HG03060 (cell line): ENCODE data around the gene BAIAP3.
"Not testable (repeated sequence)": the region's sequence is repeated elsewhere in the genome, so short reads cannot be mapped to it uniquely, and the experiment has no call there.

Experiments used
- ATAC-seq: cut with Tn5 transposase; IDR thresholded peaks from one replicate; pipeline ENCODE4 v1.9.1; 2021; ENCODE audit warnings: low read depth, moderate number of reproducible peaks; ENCODE audit not compliant: unreplicated experiment

The BAIAP3 gene, protein sequence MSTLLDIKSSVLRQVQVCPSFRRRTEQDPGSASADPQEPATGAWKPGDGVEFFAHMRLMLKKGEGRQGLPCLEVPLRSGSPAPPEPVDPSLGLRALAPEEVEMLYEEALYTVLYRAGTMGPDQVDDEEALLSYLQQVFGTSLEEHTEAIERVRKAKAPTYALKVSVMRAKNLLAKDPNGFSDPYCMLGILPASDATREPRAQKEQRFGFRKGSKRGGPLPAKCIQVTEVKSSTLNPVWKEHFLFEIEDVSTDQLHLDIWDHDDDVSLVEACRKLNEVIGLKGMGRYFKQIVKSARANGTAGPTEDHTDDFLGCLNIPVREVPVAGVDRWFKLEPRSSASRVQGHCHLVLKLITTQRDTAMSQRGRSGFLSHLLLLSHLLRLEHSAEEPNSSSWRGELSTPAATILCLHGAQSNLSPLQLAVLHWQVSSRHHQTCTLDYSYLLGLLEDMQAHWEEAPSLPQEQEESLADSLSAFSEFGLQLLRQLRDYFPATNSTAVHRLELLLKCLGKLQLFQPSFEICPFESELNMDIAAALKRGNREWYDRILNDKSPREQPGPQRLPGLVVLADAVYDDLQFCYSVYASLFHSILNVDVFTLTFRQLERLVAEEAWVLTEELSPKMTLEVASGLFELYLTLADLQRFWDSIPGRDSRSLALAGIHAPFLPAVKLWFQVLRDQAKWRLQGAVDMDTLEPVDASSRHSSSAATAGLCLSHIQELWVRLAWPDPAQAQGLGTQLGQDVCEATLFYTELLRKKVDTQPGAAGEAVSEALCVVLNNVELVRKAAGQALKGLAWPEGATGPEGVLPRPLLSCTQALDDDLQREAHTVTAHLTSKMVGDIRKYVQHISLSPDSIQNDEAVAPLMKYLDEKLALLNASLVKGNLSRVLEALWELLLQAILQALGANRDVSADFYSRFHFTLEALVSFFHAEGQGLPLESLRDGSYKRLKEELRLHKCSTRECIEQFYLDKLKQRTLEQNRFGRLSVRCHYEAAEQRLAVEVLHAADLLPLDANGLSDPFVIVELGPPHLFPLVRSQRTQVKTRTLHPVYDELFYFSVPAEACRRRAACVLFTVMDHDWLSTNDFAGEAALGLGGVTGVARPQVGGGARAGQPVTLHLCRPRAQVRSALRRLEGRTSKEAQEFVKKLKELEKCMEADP

DNA sequence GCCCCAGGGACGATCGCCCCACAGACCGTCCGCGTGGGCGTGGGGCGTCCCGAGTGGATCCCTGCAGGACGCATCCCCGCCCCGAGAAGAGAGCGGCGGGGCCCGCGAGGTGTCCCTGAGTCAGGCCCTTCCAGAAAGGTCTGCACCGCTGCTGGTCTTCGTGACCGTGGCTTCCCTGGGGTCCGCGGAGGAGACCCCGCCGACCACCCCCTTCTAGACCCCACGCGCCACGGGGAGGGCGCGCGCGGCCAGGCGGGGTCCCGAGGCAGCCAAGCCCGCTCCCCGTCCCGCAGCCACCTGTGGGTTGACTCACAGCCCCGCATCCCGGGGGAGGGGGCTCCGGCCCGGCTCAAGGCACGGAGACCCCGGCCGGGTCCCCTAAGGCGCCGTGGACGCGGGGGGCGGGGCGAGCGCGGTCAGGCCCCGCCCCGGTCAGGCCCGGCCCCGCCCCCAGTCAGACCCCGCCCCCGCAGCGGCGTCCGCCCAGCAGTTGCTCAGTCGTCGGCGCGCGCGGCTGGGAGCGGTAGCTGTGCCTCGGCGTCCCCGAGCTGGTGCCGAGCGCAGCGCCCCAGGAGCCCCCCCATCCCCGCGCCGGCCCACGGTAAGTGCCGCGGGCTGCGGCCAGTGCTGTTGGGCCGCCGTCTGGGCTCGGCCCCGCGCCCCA is at the start of gene BAIAP3:
TSS of gene BAIAP3 (plus strand) at position 497 of the 664 bp plus-strand sequence. CDS start 4,905 bp downstream, outside the sequence.
- no peak for ATAC-seq

DNA sequence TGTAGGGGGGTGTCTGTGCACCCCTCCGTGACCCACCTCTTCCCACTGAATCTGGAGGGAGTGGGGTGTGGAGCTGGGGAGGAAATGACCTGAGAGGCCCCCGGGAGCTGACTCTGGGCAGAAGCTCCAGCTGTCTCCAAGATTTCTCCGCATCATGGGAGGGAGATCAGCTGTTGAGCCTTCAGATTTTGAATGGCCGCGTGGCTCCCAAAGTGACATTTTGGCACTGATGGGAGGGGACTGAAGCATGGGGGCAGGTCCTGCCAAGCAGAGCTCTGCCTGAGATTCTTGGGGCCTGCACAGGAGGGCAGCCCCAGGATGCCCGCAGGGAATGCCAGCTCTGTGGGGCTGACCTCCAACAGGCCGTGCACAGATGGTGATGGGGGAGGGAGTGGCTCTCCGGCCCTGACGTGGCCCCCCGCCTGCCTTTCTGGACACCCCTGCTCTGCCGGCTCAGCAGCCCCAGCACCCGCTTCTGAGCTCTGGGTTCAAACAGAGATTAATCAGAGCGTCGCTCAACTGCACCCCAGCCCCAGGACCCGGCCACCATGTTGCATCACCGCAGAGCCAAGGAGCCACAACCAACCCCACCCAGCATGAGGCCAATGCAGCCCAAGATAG is 49.3 kb upstream of the BAIAP3 start:
- no peak for ATAC-seq

GRCh38 chr16:1285669-1286512 is 47.6 kb upstream of the BAIAP3 start:
- no peak for ATAC-seq

DNA sequence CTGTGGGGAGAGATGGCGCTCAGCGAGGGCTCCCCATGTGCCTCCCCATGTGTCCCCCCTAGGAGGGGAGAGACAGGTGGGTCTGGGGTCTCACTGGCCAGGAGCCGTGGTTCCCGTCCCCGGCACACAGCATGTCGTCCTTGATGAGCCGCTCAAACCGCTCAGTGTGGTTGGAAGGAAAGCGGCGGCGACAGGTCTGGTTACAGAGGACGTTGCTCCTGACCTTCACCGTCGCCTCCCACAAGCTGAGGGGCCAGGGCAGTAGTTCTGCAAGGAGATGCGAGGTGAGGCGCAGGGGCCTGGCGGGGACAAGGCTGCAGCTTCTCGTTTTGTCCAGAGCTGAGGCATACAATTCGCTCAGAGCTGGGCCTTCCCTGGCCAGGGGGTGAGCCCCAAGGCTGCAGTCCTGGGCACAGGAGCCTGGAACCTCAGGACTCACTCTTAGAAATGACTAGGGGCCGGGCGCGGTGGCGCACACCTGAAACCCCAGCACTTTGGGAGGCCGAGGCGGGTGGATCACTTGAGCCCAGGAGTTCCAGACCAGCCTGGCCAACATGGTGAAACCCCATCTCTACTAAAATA is 46.8 kb upstream of the BAIAP3 start:
- ATAC-seq = no peak

- no peak for ATAC-seq
Observed at GRCh38 chr16:1287982-1288670, 45.3 kb upstream of the BAIAP3 start.

DNA sequence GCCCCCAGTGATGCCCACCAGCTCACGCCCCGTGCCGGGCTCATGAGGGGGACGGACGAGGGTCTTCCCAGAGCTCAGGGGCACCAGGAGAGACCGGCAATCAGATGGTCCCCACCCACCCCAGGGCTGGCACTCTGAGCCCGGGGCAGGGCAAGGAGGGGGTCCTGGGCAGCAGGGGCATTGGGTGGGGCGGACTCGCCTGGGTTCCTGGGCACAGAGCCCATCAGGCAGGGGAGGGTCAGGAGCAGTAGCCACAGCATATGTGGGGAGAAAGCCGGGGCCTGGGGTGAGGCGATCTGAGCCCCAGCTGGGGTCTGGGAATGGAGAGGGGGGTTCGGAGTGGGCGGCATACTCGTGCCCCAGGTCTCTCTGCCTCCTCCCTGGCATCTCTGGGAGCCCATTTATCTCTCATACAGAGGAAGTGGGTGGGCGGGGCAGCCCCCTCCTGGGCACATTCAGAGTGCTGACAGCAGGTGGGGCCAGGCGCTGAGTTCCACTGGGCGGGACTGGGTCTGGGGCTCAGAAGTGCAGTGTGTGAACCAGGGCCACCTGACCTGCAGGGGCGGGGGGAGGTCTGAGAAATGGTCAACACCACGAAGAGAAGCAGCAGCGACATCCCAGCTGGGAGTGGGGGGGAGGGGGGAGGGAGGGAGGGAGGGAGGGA is 44.5 kb upstream of the BAIAP3 start:
- ATAC-seq = no peak

- ATAC-seq = no peak
Observed at GRCh38 chr16:1289477-1289866, 44.0 kb upstream of the BAIAP3 start.

DNA sequence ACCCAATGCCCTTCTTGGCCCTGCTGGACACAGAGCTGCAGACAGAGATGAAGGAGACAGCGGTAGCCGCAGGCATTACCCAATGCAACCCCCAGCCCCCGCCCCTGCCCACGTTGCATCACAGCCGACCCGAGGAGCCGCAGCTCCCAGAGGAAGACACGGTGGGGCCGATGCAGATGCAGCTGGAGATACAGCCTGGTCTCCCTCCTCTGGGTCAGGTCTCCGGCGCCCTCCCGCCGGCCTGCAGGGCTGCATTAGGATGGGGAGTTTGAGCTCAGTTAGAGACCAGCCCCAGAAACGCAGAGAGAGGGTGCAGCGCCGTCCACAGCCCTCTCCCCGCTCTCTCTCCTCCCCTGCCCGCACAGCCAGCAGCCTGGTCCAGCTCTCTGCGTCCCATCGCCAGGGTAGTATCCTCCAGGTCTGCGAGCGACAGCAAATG is 43.4 kb upstream of the BAIAP3 start:
- ATAC-seq = no peak

- no peak for ATAC-seq
Observed at GRCh38 chr16:1290860-1291575, 42.4 kb upstream of the BAIAP3 start.

- ATAC-seq = no peak
Observed at GRCh38 chr16:1291576-1291974, 41.9 kb upstream of the BAIAP3 start.

DNA sequence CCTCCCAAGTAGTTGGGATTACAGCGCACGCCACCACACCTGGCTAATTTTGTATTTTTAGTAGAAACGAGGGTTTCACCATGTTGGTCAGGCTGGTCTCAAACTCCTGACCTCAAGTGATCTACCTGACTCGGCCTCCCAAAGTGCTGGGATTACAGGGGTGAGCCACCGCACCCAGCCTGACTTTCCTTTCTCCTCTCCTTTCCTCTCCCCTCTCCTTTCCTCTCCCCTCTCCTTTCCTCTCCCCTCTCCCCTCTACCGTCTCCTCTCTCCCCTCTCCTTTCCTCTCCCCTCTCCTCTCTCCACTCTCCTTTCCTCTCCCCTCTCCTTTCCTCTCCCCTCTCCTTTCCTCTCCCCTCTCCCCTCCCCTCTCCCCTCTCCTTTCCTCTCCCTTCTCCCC is 41.2 kb upstream of the BAIAP3 start:
- ATAC-seq = not testable (repeated sequence)

DNA sequence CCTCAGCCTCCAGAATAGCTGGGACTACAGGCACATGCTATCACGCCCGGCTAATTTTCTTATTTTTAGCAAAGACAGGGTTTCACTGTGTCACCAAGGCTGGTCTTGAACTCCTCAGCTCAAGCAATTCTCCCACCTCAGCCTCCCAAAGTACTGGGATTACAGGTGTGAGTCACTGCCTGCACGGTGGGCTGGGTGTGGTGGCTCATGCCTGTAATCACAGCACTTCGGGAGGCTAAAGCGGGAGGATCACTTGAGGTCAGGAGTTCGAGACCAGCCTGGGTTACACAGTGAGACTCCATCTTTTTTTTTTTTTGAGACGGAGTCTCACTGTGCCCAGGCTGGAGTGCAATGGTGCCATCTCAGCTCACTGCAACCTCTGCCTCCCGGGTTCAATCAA is 40.6 kb upstream of the BAIAP3 start:
- not testable (repeated sequence) for ATAC-seq

GRCh38 chr16:1293921-1294656 is 39.4 kb upstream of the BAIAP3 start:
- no peak for ATAC-seq

- no peak for ATAC-seq
Observed at GRCh38 chr16:1295465-1295864, 38.0 kb upstream of the BAIAP3 start.

DNA sequence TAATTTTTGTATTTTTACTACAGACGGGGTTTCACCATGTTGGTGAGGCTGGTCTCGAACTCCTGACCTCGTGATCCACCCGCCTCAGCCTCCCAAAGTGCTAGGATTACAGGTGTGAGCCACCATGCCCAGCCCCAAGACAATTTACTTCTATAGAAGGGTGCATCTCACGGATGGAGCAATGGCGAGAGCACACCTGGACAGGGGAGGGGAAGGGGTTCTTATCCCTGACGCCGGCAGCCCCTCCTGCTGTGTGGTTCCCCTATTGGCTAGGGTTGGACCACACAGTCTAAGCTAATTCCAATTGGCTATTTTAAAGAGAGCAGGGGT is 36.8 kb upstream of the BAIAP3 start:
- not testable (repeated sequence) for ATAC-seq

GRCh38 chr16:1297018-1297696 is 36.3 kb upstream of the BAIAP3 start:
- ATAC-seq = no peak
